Activated naive CD4-positive, alpha-beta T cell treated with anti-CD3 and anti-CD28 coated beads for 36 hours (primary cell): ENCODE results near the gene OR14A16. TPM values are rescaled to one million over a fixed set of nuclear protein-coding genes. Genes with fewer than 3 reads are reported as not detected.

ENCODE experiments used
- total RNA-seq, 2 experiments: library from RNA; stranded (reverse); gene quantifications; one replicate each; pipeline ENCODE4 v1.2.3, GENCODE V29; 2021

OR14A16 gene
- total RNA-seq, 2 experiments from 2014 or later = not detected

Other genes starting within 250 kb of the OR14A16 start
- gene OR2G2, start 235.8 kb downstream of the OR14A16 start, total RNA-seq = not detected
- not detected for gene OR2G3, start 218.5 kb downstream of the OR14A16 start, total RNA-seq
- not detected for gene OR13G1, start 144.4 kb downstream of the OR14A16 start, total RNA-seq
- not detected for gene OR6F1, start 107.5 kb downstream of the OR14A16 start, total RNA-seq
- not detected for gene OR14K1, start 85.5 kb downstream of the OR14A16 start, total RNA-seq
- not detected for gene OR14A2, start 76.0 kb downstream of the OR14A16 start, total RNA-seq
- not detected for gene OR1C1, start 63.6 kb downstream of the OR14A16 start, total RNA-seq
- gene OR11L1, start 17.8 kb upstream of the OR14A16 start, total RNA-seq = not detected
- gene TRIM58, start 33.1 kb upstream of the OR14A16 start, total RNA-seq = under 1 TPM; 0.12 to 0.17 TPM
- not detected for gene OR2W3, start 71.5 kb upstream of the OR14A16 start, total RNA-seq
- gene OR2T8, start 96.1 kb upstream of the OR14A16 start, total RNA-seq = not detected
- gene OR2AJ1, start 100.8 kb upstream of the OR14A16 start, total RNA-seq = not detected
- gene OR2L8, start 124.7 kb upstream of the OR14A16 start, total RNA-seq = under 1 TPM in 1 of 2 experiments, not detected in 1; 0.21 TPM
- not detected for gene OR2AK2, start 141.1 kb upstream of the OR14A16 start, total RNA-seq
- gene OR2L5, start 189.5 kb upstream of the OR14A16 start, total RNA-seq = not detected
- gene OR2L2, start 206.0 kb upstream of the OR14A16 start, total RNA-seq = not detected
- not detected for gene OR2L3, start 222.7 kb upstream of the OR14A16 start, total RNA-seq